IPS-NIHi7 (cell line): ENCODE results near the gene TOMM34.

Experiments
- DNase-seq: peaks from one replicate; pipeline ENCODE4 v3.0.0; 2012; ENCODE audit warnings: mixed read lengths; ENCODE audit errors: extremely low spot score

TOMM34 gene

GRCh38 chr20:44962483-44962882 is 2.3 kb upstream of the TOMM34 start:
- no peak for DNase-seq

GRCh38 chr20:44961870-44962267 is 1.7 kb upstream of the TOMM34 start:
- no peak for DNase-seq

- no peak for DNase-seq
Observed at GRCh38 chr20:44961011-44961869, 1.0 kb upstream of the TOMM34 start.

- no peak for DNase-seq
Observed at GRCh38 chr20:44959638-44960102, 527 bp downstream of the TOMM34 start.

- DNase-seq = no peak
Observed at GRCh38 chr20:44959082-44959637, 1.0 kb downstream of the TOMM34 start.

- DNase-seq = no peak
Observed at GRCh38 chr20:44958276-44958675, 1.9 kb downstream of the TOMM34 start.

- no peak for DNase-seq
Observed at GRCh38 chr20:44956410-44956809, 3.8 kb downstream of the TOMM34 start.

- no peak for DNase-seq
Observed at GRCh38 chr20:44955270-44955669, 4.9 kb downstream of the TOMM34 start.

GRCh38 chr20:44954211-44954610 is 6.0 kb downstream of the TOMM34 start:
- DNase-seq = no peak

- no peak for DNase-seq
Observed at GRCh38 chr20:44952731-44953130, 7.5 kb downstream of the TOMM34 start.

- no peak for DNase-seq
Observed at GRCh38 chr20:44950368-44950767, 9.8 kb downstream of the TOMM34 start.

- DNase-seq = no peak
Observed at GRCh38 chr20:44948513-44948912, 11.7 kb downstream of the TOMM34 start.

GRCh38 chr20:44948107-44948506 is 12.1 kb downstream of the TOMM34 start:
- DNase-seq = no peak

- DNase-seq = no peak
Observed at GRCh38 chr20:44946271-44946852, 13.8 kb downstream of the TOMM34 start.

- no peak for DNase-seq
Observed at GRCh38 chr20:44945261-44945660, 14.9 kb downstream of the TOMM34 start.

GRCh38 chr20:44943828-44944227 is 16.4 kb downstream of the TOMM34 start:
- DNase-seq = no peak

GRCh38 chr20:44942264-44942973 is 17.8 kb downstream of the TOMM34 start:
- no peak for DNase-seq

GRCh38 chr20:44941120-44941691 is 19.0 kb downstream of the TOMM34 start:
- no peak for DNase-seq

GRCh38 chr20:44938637-44939036 is 21.6 kb downstream of the TOMM34 start:
- DNase-seq = no peak

GRCh38 chr20:44936510-44936909 is 23.7 kb downstream of the TOMM34 start:
- no peak for DNase-seq

GRCh38 chr20:44932916-44933315 is 27.3 kb downstream of the TOMM34 start:
- DNase-seq = no peak

- no peak for DNase-seq
Observed at GRCh38 chr20:44931911-44932310, 28.3 kb downstream of the TOMM34 start.
